A549 (cell line): ENCODE data around the gene KCNA2. TPM values are rescaled to one million over a fixed set of nuclear protein-coding genes. Genes with fewer than 3 reads are reported as not detected.
A peak's percentile ranks its signal among the peaks of the same experiment; 100 is the strongest.

Experiments
- ATAC-seq, 2 experiments: fragments of 200-7000 bp in 1 of 2; fragments of >200 bp in 1 of 2; cut with Nextera tagmentation in 1 of 2; cut with Tn5 transposase in 1 of 2; 3 replicates each; pipeline versions ENCODE4 v1.8.0 to v1.9.1; 2018 to 2020; ENCODE audit warnings: mild to moderate bottlenecking in 1 of 2, moderate library complexity in 1 of 2
- CTCF ChIA-PET: fragments of 300-600 bp; sonication (Branson Sonifier 250); formaldehyde crosslinking; extraction: SDS; loops from one replicate; lab custom pipeline; 2021; ENCODE audit warnings: antibody characterized with exemption, inconsistent platforms; lab: Yijun Ruan, JAX
- POLR2A ChIA-PET: fragments of 350-600 bp; formaldehyde crosslinking; extraction: SDS; loops from one replicate; lab custom pipeline; 2021; ENCODE audit warnings: antibody characterized with exemption, inconsistent platforms; lab: Yijun Ruan, JAX
- DNase-seq, 2 experiments: peaks; one replicate each; pipeline versions ENCODE4 v3.0.0 to v3.0.0-alpha.2; 2011 to 2016; ENCODE audit warnings: low read depth in 1 of 2, low spot score in 1 of 2
- FAIRE-seq: peaks from 2 replicates; lab custom pipeline; 2011; peaks lifted over from hg19 to GRCh38; lab: Jason Lieb, UNC
- H3K27ac ChIP-seq, 2 experiments: fragments of >200 bp; sonication (Bioruptor Twin); formaldehyde crosslinking; 3 replicates each; pipeline ENCODE4 v1.5.1; 2016 to 2017
- H3K4me1 ChIP-seq: fragments of >200 bp; sonication (Bioruptor Twin); formaldehyde crosslinking; 3 replicates; pipeline ENCODE4 v1.6.1; 2016
- H3K4me2 ChIP-seq: fragments of >200 bp; sonication (Bioruptor Twin); formaldehyde crosslinking; 3 replicates; pipeline ENCODE4 v1.6.1; 2016
- H3K4me3 ChIP-seq: fragments of >200 bp; sonication (Bioruptor Twin); formaldehyde crosslinking; 3 replicates; pipeline ENCODE4 v1.5.1; 2016
- H3K9me3 ChIP-seq: fragments of >200 bp; sonication (Bioruptor Twin); formaldehyde crosslinking; 3 replicates; pipeline ENCODE4 v1.6.1; 2016
- CBX8 ChIP-seq: fragments of 200-600 bp; sonication (generic); IDR thresholded peaks from 2 replicates; pipeline ENCODE4 v1.6.1; 2016
- KDM5A ChIP-seq: fragments of 200-600 bp; sonication (generic); IDR thresholded peaks from 2 replicates; pipeline ENCODE4 v1.6.1; 2016; ENCODE audit warnings: antibody characterized with exemption, mild to moderate bottlenecking
- NPAS2 ChIP-seq: fragments of 250-450 bp; sonication (Bioruptor Pico); IDR thresholded peaks from 2 replicates; pipeline ENCODE4 v1.8.0; 2022; ENCODE audit warnings: mild to moderate bottlenecking, moderate library complexity, borderline replicate concordance
- POLR2A ChIP-seq: IDR thresholded peaks from 2 replicates; pipeline ENCODE4 v1.6.1; 2012; ENCODE audit warnings: mild to moderate bottlenecking, low read length
- RAD21 ChIP-seq, 2 experiments: fragments of >200 bp in 1 of 2; sonication (Bioruptor Twin) in 1 of 2; formaldehyde crosslinking in 1 of 2; IDR thresholded peaks in 1 of 2; conservative IDR thresholded peaks in 1 of 2; 2 replicates in 1 of 2; 3 replicates in 1 of 2; pipeline ENCODE4 v1.6.1; 2012 to 2018; ENCODE audit warnings: inconsistent platforms in 1 of 2
- RNF2 ChIP-seq: fragments of 200-600 bp; sonication (generic); IDR thresholded peaks from 2 replicates; pipeline ENCODE4 v1.6.1; 2016; ENCODE audit warnings: low read depth, mild to moderate bottlenecking, antibody characterized with exemption, moderate library complexity, borderline replicate concordance
- SMC3 ChIP-seq: fragments of >200 bp; sonication (Bioruptor Twin); formaldehyde crosslinking; IDR thresholded peaks from 3 replicates; pipeline ENCODE4 v1.6.1; 2018; ENCODE audit warnings: inconsistent platforms
- TFCP2L1 ChIP-seq: fragments of 250-450 bp; sonication (Bioruptor Pico); IDR thresholded peaks from 2 replicates; pipeline ENCODE4 v1.5.0; 2021; ENCODE audit warnings: mild to moderate bottlenecking
- WGBS: methylation state at CpG from one replicate; pipeline ENCODE4 v1.1.6; 2017; ENCODE audit errors: missing lambda C conversion rate; 5-methylcytosine and 5-hydroxymethylcytosine counted together
- polyA plus RNA-seq, 4 experiments: library from polyadenylated mRNA; depleted of rRNA in 3 of 4; stranded (reverse); fragments of >200 nt; fragmentation: RNase III in 1 of 4; extraction: RNeasy Plus Mini Kit Qiagen cat#74134 plus additional on column Dnase treatment in 1 of 4; gene quantifications; 2 replicates in 3 of 4; 3 replicates in 1 of 4; pipeline ENCODE4 v1.2.3, GENCODE V29; 2011 to 2017
- TF ChIP-seq, protein P1 (sequence below): fragments of >200 bp; sonication (Bioruptor Twin); formaldehyde crosslinking; IDR thresholded peaks from 3 replicates; pipeline ENCODE4 v1.5.1; 2016
- TF ChIP-seq, protein P2 (sequence below): fragments of >200 bp; sonication (Bioruptor Twin); formaldehyde crosslinking; IDR thresholded peaks from 2 replicates; pipeline ENCODE4 v1.6.1; 2016
- TF ChIP-seq, protein P3 (sequence below): IDR thresholded peaks from 2 replicates; pipeline ENCODE4 v1.6.1; 2012; ENCODE audit warnings: low read depth, borderline replicate concordance
- TF ChIP-seq, protein P4 (sequence below): fragments of 250-450 bp; sonication (Bioruptor Pico); IDR thresholded peaks from 2 replicates; pipeline ENCODE4 v1.5.0; 2021; ENCODE audit warnings: mild to moderate bottlenecking, moderate library complexity, borderline replicate concordance

Gene KCNA2
- polyA plus RNA-seq, 2 of the 4 experiments (the other 2 are of a cell fraction): 0.04 to 0.05 TPM

DNA sequence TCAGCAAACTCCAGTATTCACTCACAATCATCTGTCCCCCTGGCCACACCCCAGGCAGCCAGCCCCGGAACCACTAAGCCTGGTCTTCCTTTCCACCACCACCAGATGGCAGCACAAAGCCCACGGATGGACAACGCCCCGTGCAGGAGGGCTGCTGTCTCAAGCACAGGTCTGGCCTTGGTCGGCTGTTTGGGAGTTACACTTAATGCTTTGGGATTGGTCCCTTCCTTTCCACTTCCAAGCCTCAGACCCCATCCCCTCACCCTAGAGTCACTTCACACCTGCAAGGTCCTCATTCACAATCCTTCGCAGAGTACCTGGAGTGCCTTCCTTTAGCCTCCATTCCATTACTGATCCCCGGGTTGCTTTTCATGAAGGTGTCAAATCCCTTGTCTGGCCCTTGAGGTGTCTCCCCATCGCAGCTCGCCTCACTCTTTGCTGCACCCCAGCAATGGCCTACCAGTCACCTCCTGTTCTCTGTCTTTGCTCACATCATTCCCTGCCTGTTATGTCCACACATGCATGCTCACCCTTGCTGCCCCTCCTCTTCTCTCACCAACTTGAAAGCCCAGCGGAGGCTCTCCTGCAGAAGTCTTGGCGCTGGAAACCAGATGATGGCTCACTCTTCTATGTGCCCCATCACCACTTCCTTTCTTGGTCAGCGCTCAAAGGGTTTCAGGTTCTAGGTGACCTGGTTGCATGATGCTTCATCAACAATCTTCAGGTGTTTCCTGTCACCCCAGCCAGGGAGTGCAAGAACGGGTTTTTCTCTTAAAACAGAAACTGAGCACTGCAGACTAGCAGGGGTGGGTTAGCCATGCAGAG is 24.9 kb upstream of the KCNA2 start:
- FAIRE-seq (no peak), ATAC-seq (peak; percentile 93 to 99), DNase-seq (peak; percentile 53 to 58)
- Histone ChIP-seq H3K4me1 (no peaks in the 10 kb centered on the region), H3K4me2 (no peak overlapping the region), H3K4me3 (no peak overlapping the region), H3K27ac (no peak overlapping the region), H3K9me3 (no peaks in the 10 kb centered on the region)
- TF ChIP-seq POLR2A: no peak
- TF ChIP-seq, protein P1, sequence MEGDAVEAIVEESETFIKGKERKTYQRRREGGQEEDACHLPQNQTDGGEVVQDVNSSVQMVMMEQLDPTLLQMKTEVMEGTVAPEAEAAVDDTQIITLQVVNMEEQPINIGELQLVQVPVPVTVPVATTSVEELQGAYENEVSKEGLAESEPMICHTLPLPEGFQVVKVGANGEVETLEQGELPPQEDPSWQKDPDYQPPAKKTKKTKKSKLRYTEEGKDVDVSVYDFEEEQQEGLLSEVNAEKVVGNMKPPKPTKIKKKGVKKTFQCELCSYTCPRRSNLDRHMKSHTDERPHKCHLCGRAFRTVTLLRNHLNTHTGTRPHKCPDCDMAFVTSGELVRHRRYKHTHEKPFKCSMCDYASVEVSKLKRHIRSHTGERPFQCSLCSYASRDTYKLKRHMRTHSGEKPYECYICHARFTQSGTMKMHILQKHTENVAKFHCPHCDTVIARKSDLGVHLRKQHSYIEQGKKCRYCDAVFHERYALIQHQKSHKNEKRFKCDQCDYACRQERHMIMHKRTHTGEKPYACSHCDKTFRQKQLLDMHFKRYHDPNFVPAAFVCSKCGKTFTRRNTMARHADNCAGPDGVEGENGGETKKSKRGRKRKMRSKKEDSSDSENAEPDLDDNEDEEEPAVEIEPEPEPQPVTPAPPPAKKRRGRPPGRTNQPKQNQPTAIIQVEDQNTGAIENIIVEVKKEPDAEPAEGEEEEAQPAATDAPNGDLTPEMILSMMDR: peak; percentile 58
- peak; percentile 52 to 59 for TF ChIP-seq RAD21 (conservative IDR thresholded peaks at IDR 0.05 in 1 of 2, IDR thresholded peaks at IDR 0.05 in 1 of 2)
- peak; percentile 70 for TF ChIP-seq SMC3
- no peak for TF ChIP-seq NPAS2
- POLR2A ChIA-PET: no interaction called here
- 17% methylated on average over 10 of the region's 13 CpGs for WGBS
- CTCF ChIA-PET: interaction anchor here (0.7 to 4.8 kb wide), 8 partner anchors 11 to 157 kb away, joined by 3 to 33 read pairs (median 4); no protein-coding TSS in a partner anchor

DNA sequence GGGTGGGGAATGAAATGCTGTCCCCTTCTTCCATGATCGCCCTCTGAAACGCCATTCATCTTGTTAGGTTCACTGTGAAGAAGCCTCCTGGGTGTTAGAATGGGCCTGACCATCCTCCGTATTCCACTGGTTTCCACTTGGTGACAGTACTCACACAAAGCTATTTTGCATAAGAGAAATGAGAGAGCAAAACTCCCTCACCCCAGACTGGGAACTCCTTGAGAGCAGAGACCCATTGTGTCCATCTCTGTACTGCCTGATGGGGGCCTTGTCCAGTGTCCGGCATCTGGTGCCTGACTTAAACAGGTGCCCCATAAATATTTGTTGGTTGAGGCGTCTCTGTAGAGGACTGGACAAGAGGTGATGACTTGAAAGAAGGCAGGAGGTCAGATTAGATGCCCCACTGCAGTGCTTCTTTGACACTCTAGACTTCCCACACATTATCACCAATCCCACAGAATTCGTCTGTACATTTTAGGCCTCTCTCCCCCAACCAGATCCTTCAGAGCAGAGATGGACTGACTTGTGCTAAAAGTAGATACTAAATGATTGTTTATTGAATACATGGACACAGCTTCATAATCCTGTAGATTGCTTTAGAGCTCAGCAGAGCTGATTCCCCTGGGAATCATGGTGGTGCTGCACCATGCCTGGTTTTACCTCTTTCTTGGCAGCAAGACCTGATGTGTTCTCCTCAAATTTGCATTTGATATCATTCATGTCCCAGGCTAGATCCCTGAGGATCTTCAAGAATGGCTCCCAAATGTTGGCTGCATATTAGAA is 22.4 kb upstream of the KCNA2 start:
- WGBS: 8% methylated on average over 6 of the region's 6 CpGs
- no peak for FAIRE-seq
- H3K4me1 ChIP-seq: no peaks in the 10 kb centered on the region
- no peak overlapping the region for H3K4me3 ChIP-seq
- no peak overlapping the region for H3K4me2 ChIP-seq
- DNase-seq: no peak
- CTCF ChIA-PET: interaction anchor here (0.9 to 4.8 kb wide), 7 partner anchors 9 to 156 kb away, joined by 3 to 33 read pairs (median 5); no protein-coding TSS in a partner anchor
- no peaks in the 10 kb centered on the region for H3K9me3 ChIP-seq
- TF ChIP-seq RNF2 (no peak), CBX8 (no peak), TFCP2L1 (CRISPR knock-in tag) (no peak)
- TF ChIP-seq, protein P2, sequence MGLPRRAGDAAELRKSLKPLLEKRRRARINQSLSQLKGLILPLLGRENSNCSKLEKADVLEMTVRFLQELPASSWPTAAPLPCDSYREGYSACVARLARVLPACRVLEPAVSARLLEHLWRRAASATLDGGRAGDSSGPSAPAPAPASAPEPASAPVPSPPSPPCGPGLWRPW: no peak
- TF ChIP-seq, protein P3, sequence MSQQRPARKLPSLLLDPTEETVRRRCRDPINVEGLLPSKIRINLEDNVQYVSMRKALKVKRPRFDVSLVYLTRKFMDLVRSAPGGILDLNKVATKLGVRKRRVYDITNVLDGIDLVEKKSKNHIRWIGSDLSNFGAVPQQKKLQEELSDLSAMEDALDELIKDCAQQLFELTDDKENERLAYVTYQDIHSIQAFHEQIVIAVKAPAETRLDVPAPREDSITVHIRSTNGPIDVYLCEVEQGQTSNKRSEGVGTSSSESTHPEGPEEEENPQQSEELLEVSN: no peak
- TF ChIP-seq, protein P4, sequence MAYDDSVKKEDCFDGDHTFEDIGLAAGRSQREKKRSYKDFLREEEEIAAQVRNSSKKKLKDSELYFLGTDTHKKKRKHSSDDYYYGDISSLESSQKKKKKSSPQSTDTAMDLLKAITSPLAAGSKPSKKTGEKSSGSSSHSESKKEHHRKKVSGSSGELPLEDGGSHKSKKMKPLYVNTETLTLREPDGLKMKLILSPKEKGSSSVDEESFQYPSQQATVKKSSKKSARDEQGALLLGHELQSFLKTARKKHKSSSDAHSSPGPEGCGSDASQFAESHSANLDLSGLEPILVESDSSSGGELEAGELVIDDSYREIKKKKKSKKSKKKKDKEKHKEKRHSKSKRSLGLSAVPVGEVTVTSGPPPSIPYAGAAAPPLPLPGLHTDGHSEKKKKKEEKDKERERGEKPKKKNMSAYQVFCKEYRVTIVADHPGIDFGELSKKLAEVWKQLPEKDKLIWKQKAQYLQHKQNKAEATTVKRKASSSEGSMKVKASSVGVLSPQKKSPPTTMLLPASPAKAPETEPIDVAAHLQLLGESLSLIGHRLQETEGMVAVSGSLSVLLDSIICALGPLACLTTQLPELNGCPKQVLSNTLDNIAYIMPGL (CRISPR knock-in tag): no peak
- ATAC-seq: no peak
- no peak overlapping the region for H3K27ac ChIP-seq
- POLR2A ChIA-PET: no interaction called here

DNA sequence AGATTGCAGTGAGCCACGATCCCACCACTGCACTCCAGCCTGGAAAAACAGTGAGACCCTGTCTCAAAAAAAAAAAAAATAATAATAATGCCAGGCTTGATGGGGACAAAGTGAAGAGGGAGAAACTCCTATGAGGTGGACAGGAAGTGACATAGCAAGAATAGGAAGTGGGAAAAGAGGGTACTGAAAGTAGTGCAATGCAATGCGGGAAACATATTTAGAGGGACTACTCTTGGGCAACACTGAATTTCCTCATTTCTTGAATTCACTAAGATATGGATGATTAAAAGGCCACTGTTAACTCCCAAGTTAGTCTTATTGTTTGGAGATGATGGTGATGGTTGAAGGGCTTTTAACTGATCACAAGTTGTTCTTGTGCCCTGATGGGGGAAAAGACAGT is 21.6 kb upstream of the KCNA2 start:
- POLR2A ChIA-PET: no interaction called here
- no peak overlapping the region for H3K4me3 ChIP-seq
- no peak overlapping the region for H3K27ac ChIP-seq
- H3K4me2 ChIP-seq: no peak overlapping the region
- ATAC-seq (no peak), DNase-seq (no peak), FAIRE-seq (no peak)
- H3K4me1 ChIP-seq: no peaks in the 10 kb centered on the region
- 52% methylated on average over 2 of the region's 2 CpGs for WGBS
- no peaks in the 10 kb centered on the region for H3K9me3 ChIP-seq
- CTCF ChIA-PET: interaction anchor here (1.0 to 4.8 kb wide), 3 partner anchors 137 to 155 kb away, joined by 4 to 33 read pairs (median 4); no protein-coding TSS in a partner anchor
- TF ChIP-seq KDM5A (no peak), POLR2A (no peak)
